Peyer's patch (tissue), 4 donors: ENCODE results near the gene DMRTC2.

Experiments
- POLR2A ChIP-seq, 2 donors: fragments of 450-650 bp; IDR thresholded peaks; one replicate each; pipeline ENCODE4 v1.5.1; 2017; ENCODE audit warnings: antibody characterized with exemption in 2 of 2, mild to moderate bottlenecking in 2 of 2, moderate library complexity in 2 of 2
- TF ChIP-seq, protein P1 (sequence below), 6 experiments: fragments of 450-650 bp in 4 of 6; fragments of 200-600 bp in 2 of 6; sonication (generic) in 1 of 6; IDR thresholded peaks; one replicate each; pipeline ENCODE4 v1.5.1; 2017 to 2019; ENCODE audit warnings: antibody characterized with exemption in 6 of 6, mild to moderate bottlenecking in 3 of 6, moderate library complexity in 1 of 6

GRCh38 chr19:41816761-41817160 is 28.1 kb upstream of the DMRTC2 start:
- TF ChIP-seq, protein P1, sequence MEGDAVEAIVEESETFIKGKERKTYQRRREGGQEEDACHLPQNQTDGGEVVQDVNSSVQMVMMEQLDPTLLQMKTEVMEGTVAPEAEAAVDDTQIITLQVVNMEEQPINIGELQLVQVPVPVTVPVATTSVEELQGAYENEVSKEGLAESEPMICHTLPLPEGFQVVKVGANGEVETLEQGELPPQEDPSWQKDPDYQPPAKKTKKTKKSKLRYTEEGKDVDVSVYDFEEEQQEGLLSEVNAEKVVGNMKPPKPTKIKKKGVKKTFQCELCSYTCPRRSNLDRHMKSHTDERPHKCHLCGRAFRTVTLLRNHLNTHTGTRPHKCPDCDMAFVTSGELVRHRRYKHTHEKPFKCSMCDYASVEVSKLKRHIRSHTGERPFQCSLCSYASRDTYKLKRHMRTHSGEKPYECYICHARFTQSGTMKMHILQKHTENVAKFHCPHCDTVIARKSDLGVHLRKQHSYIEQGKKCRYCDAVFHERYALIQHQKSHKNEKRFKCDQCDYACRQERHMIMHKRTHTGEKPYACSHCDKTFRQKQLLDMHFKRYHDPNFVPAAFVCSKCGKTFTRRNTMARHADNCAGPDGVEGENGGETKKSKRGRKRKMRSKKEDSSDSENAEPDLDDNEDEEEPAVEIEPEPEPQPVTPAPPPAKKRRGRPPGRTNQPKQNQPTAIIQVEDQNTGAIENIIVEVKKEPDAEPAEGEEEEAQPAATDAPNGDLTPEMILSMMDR (IDR thresholded peaks at IDR 0.05) = no peak
- no peak for TF ChIP-seq POLR2A (IDR thresholded peaks at IDR 0.05)
